22Rv1 (cell line): Measurements from ENCODE around the gene IWS1.

Source experiments
- ZFX ChIP-seq: fragments of 450-650 bp; IDR thresholded peaks from 2 replicates; pipeline ENCODE4 v1.6.1; 2017; ENCODE audit warnings: antibody characterized with exemption, borderline replicate concordance
- TF ChIP-seq, protein P1 (sequence below): fragments of 450-650 bp; IDR thresholded peaks from 2 replicates; pipeline ENCODE4 v1.5.1; 2017; ENCODE audit warnings: mild to moderate bottlenecking

DNA sequence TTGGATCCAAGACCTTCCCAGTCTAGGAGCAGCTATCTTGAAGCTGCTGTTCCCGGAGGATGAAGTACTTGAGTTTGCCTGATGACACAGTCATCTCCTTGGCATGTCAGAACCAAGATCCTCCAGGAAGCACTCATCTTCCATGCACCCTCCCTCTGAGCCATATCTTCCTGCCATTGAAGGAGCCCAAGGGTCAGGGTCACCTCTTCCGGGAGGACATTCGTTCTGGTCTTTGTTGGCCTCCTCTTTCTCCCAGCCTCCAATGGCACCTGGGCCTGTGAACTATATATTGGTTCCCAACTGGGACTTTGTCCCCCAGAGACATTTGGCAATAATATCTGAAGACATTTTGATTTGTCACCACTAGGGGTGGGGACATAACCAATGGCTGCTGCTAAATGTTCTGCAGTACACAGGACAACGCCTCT, 4.9 kb upstream of the IWS1 start:
- TF ChIP-seq, protein P1, sequence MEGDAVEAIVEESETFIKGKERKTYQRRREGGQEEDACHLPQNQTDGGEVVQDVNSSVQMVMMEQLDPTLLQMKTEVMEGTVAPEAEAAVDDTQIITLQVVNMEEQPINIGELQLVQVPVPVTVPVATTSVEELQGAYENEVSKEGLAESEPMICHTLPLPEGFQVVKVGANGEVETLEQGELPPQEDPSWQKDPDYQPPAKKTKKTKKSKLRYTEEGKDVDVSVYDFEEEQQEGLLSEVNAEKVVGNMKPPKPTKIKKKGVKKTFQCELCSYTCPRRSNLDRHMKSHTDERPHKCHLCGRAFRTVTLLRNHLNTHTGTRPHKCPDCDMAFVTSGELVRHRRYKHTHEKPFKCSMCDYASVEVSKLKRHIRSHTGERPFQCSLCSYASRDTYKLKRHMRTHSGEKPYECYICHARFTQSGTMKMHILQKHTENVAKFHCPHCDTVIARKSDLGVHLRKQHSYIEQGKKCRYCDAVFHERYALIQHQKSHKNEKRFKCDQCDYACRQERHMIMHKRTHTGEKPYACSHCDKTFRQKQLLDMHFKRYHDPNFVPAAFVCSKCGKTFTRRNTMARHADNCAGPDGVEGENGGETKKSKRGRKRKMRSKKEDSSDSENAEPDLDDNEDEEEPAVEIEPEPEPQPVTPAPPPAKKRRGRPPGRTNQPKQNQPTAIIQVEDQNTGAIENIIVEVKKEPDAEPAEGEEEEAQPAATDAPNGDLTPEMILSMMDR: no peak
- no peak for TF ChIP-seq ZFX
